Ovary (tissue), 3 donors: ENCODE results near the gene RAB6D.

Experiments used
- CTCF ChIP-seq, 3 donors: fragments of 450-650 bp in 2 of 3; fragments of 200-600 bp in 1 of 3; IDR thresholded peaks; one replicate each; pipeline versions ENCODE4 v1.5.1 to v1.8.0; 2016 to 2022; ENCODE audit warnings: antibody characterized with exemption in 3 of 3, mild to moderate bottlenecking in 1 of 3
- EP300 ChIP-seq: sonication (generic); formaldehyde crosslinking; IDR thresholded peaks from one replicate; pipeline ENCODE4 v1.6.1; 2017; ENCODE audit warnings: antibody characterized with exemption
- POLR2A ChIP-seq: fragments of 450-650 bp; IDR thresholded peaks from one replicate; pipeline ENCODE4 v1.6.1; 2017; ENCODE audit warnings: antibody characterized with exemption, mild to moderate bottlenecking, moderate library complexity
- donor health status: DM: no; HTN: no; CAD: no.

- TF ChIP-seq POLR2A (no peak), CTCF (IDR thresholded peaks at IDR 0.05) (no peak), EP300 (no peak)
Measured at GRCh38 chr2:131367352-131367751, 3.4 kb upstream of the RAB6D start.
